Lung (tissue), 12 donors: ENCODE results near the gene PARD6A. TPM values are rescaled to one million over a fixed set of nuclear protein-coding genes. Genes with fewer than 3 reads are reported as not detected.

Experiments used
- ATAC-seq: fragments of 200-7000 bp; cut with Tn5 transposase; one replicate; pipeline ENCODE4 v1.9.1; 2020; ENCODE audit warnings: moderate number of reproducible peaks; ENCODE audit not compliant: insufficient read depth, low FRiP score
- DNase-seq, 3 donors: peaks; one replicate each; pipeline ENCODE4 v3.0.0-alpha.2; 2013 to 2017
- H3K27ac ChIP-seq, 2 donors: one replicate each; pipeline ENCODE4 v1.5.1; 2013; ENCODE audit warnings: mild to moderate bottlenecking in 2 of 2, moderate library complexity in 2 of 2, control low read depth in 1 of 2, inconsistent platforms in 1 of 2, low read depth in 1 of 2, low read length in 1 of 2
- H3K27me3 ChIP-seq, 3 donors: one replicate each; pipeline ENCODE4 v1.5.1; 2013; ENCODE audit warnings: low read length in 2 of 3; ENCODE audit not compliant: control insufficient read depth in 3 of 3, insufficient read depth in 3 of 3
- H3K36me3 ChIP-seq, 4 donors: one replicate each; pipeline ENCODE4 v1.5.1; 2013; ENCODE audit warnings: low read length in 4 of 4, mild to moderate bottlenecking in 1 of 4, moderate library complexity in 1 of 4; ENCODE audit not compliant: control insufficient read depth in 4 of 4, insufficient read depth in 4 of 4
- H3K4me1 ChIP-seq, 5 donors: one replicate each; pipeline ENCODE4 v1.5.1; 2013; ENCODE audit warnings: low read length in 5 of 5, mild to moderate bottlenecking in 2 of 5, moderate library complexity in 1 of 5; ENCODE audit not compliant: control insufficient read depth in 5 of 5, insufficient read depth in 5 of 5
- H3K4me3 ChIP-seq: one replicate; pipeline ENCODE4 v1.5.1; 2013; ENCODE audit warnings: mild to moderate bottlenecking, control low read depth, moderate library complexity
- H3K9ac ChIP-seq, 2 donors: one replicate each; pipeline ENCODE4 v1.5.1; 2013; ENCODE audit warnings: low read length in 2 of 2, control low read depth in 1 of 2; ENCODE audit not compliant: insufficient read depth in 1 of 2
- H3K9me3 ChIP-seq, 4 donors: one replicate each; pipeline ENCODE4 v1.5.1; 2013; ENCODE audit warnings: low read length in 3 of 4, mild to moderate bottlenecking in 1 of 4, moderate library complexity in 1 of 4; ENCODE audit not compliant: control insufficient read depth in 4 of 4, insufficient read depth in 3 of 4
- WGBS, 2 donors: extraction: QIAGEN DNeasy Blood & Tissue Kit; methylation state at CpG; one replicate each; pipeline ENCODE4 v1.1.7; 2013; 5-methylcytosine and 5-hydroxymethylcytosine counted together
- polyA plus RNA-seq, 2 donors: library from polyadenylated mRNA; stranded (reverse); fragments of 200-250 nt; gene quantifications; one replicate each; pipeline ENCODE4 v1.2.1, GENCODE V29; 2013
- total RNA-seq, 2 donors: library from RNA; depleted of rRNA in 1 of 2; stranded (reverse); fragments of >200 nt in 1 of 2; gene quantifications; one replicate each; pipeline ENCODE4 v1.2.1, GENCODE V29; 2014 to 2021
- TF ChIP-seq, protein P1 (sequence below): IDR thresholded peaks from 2 replicates; pipeline ENCODE4 v1.5.1; 2012; ENCODE audit warnings: mild to moderate bottlenecking; ENCODE audit errors: control extremely low read depth, extremely low read depth
- donor health status: control.
- donor health status: control.
- donor health status: Bipolar disorder and iron deficiency.
- donor health status: healthy.
- donor health status: DM: yes; HTN: yes; CAD: no.

Gene PARD6A
- total and polyA plus RNA-seq, 4 donors = 1.4 to 6.2 (median 4.7) TPM

DNA sequence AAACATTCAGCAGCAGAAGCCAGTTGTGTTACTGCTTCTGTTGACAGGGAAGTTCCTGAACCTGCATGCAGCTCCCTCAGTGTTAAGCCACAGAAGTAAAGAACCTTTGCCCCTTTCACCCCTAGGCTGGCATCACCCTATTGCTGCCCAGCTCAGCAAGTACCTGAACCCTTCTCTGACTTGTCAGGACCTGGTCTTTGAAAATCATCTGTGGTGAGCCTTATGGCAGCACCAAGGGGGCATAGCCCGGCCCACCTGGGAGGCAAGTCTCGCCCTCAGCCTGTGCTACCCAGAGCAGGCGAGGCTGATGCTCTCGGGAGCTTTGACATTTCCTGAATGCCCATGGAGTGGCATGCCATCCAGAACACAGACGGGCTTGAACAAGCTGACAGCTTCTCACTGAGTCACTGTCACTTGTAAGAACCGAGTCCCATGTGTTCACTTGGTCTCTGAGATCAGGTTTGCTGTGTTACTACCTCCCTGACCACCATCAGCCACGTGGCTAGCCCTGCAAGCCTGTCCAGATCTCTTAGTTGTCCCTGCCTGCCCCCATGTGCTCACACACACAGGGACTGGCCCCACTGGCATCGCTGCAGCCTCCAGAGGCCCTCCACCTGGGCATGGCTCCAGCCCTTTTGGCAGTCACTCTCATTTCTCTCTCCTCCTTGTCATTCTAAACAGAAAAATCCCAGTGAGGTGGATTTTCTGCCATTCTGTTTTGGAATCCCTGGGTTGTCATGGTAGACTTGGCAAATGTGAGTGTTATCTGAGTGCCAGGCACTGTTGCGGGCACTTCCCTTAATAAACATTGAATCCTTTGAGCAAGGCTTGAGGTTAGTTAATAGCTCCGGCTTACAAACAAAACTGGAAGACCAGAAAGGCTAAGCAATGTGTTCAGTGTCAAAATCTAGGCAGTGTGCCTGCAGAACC, 18.7 kb upstream of the PARD6A start:
- Histone ChIP-seq H3K27me3 (peaks cover 0 to 17% (median 3%) of the 10 kb centered on the region in 3 donors), H3K4me1 (peaks cover 0 to 9% (median 2%) of the 10 kb centered on the region in 5 donors), H3K36me3 (peaks cover 16 to 19% (median 17%) of the 10 kb centered on the region in 4 donors), H3K4me3 (no peak overlapping the region), H3K9ac (no peak overlapping the region), H3K27ac (peak overlapping the region in 1 of 2 donors; percentile 24), H3K9me3 (no peaks in the 10 kb centered on the region)
- DNase-seq (peak in 1 of 3 donors; percentile 42), ATAC-seq (no peak)
- TF ChIP-seq, protein P1, sequence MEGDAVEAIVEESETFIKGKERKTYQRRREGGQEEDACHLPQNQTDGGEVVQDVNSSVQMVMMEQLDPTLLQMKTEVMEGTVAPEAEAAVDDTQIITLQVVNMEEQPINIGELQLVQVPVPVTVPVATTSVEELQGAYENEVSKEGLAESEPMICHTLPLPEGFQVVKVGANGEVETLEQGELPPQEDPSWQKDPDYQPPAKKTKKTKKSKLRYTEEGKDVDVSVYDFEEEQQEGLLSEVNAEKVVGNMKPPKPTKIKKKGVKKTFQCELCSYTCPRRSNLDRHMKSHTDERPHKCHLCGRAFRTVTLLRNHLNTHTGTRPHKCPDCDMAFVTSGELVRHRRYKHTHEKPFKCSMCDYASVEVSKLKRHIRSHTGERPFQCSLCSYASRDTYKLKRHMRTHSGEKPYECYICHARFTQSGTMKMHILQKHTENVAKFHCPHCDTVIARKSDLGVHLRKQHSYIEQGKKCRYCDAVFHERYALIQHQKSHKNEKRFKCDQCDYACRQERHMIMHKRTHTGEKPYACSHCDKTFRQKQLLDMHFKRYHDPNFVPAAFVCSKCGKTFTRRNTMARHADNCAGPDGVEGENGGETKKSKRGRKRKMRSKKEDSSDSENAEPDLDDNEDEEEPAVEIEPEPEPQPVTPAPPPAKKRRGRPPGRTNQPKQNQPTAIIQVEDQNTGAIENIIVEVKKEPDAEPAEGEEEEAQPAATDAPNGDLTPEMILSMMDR = no peak
- WGBS, 2 donors = 47 to 70% methylated on average over 10 of the region's 10 CpGs

DNA sequence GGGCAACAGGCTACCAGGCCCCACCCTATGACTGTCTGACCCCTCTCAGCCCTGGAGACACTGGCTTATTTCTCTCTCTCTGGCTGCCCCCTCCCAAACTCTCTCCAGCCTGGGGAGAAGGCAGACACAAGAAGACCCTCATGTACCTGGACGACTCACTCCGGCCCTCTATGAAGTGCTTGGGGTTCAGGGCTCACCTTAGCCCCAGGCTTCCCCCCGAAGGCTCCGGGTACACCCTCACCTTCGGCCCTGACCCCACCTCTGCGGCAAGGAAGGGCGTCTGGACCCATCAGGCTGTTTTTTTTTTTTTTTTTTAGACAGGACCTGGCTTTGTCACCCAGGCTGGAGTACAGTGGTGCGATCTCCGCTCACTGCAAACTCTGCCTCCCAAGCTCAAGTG, 16.7 kb upstream of the PARD6A start:
- DNase-seq (no peak), ATAC-seq (no peak)
- 93 to 97% methylated on average over 9 of the region's 9 CpGs for WGBS, 2 donors
- Histone ChIP-seq H3K4me1 (peaks cover 0 to 9% (median 2%) of the 10 kb centered on the region in 5 donors), H3K4me3 (no peak overlapping the region), H3K9ac (no peak overlapping the region), H3K36me3 (peaks cover 1 to 5% (median 2%) of the 10 kb centered on the region in 4 donors), H3K27me3 (peaks cover 0 to 23% (median 20%) of the 10 kb centered on the region in 3 donors), H3K9me3 (no peaks in the 10 kb centered on the region), H3K27ac (no peak overlapping the region)
- TF ChIP-seq, protein P1 = no peak

DNA sequence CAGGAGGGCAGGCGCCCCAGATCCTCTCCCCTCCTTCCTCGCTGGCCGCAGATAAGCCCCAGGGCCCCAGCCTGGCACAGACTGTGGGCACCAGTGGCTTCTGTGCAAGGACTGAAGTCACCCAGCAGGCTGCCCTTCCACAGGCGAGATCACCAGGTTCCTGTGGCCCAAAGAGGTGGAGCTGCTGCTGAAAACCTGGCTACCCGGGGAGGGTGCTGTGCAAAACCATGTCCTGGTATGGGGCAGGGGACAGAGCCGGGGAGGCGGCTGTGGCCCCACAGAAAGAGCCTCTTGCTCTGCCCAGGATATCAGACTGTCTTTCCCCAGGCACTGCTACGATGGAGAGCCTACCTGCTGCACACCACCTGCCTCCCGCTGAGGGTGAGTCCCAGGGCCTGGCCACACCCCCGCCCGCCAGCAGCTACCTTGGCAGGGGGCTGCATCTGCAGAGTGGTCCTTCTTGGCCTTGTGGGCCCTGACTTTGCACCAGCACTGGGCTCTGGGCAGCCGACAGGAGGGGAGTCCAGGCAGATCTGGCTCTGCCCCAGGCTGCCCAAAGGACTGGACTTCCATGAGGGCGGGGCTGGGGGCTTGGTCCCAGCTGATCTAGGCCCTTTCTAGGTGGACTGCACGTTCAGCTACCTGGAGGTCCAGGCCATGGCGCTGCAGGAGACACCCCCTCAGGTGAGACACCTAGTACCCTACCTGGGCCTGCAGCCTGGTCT, 15.2 kb upstream of the PARD6A start:
- TF ChIP-seq, protein P1 = no peak
- Histone ChIP-seq H3K27me3 (peaks cover 0 to 37% (median 35%) of the 10 kb centered on the region in 3 donors), H3K9ac (no peak overlapping the region), H3K4me1 (peaks cover 0 to 9% (median 2%) of the 10 kb centered on the region in 5 donors), H3K36me3 (no peaks in the 10 kb centered on the region), H3K9me3 (no peaks in the 10 kb centered on the region), H3K4me3 (no peak overlapping the region), H3K27ac (peak overlapping the region in 1 of 2 donors; percentile 13)
- whole genome bisulfite sequencing, 2 donors = 73 to 77% methylated on average over 13 to 15 of the region's 15 CpGs
- DNase-seq (no peak), ATAC-seq (no peak)
